Vagina (tissue), 2 donors: ENCODE measurements around the gene AHCYL2.
A peak's percentile ranks its signal among the peaks of the same experiment; 100 is the strongest.

Source experiments
- POLR2A ChIP-seq, 2 donors: fragments of 450-650 bp; IDR thresholded peaks; one replicate each; pipeline ENCODE4 v1.6.1; 2017; ENCODE audit warnings: antibody characterized with exemption in 2 of 2, mild to moderate bottlenecking in 2 of 2, moderate library complexity in 2 of 2
- TF ChIP-seq, protein P1 (sequence below), 3 experiments: fragments of 450-650 bp in 2 of 3; fragments of 200-600 bp in 1 of 3; sonication (generic) in 1 of 3; IDR thresholded peaks; one replicate each; pipeline ENCODE4 v1.5.1; 2017 to 2019; ENCODE audit warnings: antibody characterized with exemption in 3 of 3, mild to moderate bottlenecking in 2 of 3, moderate library complexity in 2 of 3

DNA sequence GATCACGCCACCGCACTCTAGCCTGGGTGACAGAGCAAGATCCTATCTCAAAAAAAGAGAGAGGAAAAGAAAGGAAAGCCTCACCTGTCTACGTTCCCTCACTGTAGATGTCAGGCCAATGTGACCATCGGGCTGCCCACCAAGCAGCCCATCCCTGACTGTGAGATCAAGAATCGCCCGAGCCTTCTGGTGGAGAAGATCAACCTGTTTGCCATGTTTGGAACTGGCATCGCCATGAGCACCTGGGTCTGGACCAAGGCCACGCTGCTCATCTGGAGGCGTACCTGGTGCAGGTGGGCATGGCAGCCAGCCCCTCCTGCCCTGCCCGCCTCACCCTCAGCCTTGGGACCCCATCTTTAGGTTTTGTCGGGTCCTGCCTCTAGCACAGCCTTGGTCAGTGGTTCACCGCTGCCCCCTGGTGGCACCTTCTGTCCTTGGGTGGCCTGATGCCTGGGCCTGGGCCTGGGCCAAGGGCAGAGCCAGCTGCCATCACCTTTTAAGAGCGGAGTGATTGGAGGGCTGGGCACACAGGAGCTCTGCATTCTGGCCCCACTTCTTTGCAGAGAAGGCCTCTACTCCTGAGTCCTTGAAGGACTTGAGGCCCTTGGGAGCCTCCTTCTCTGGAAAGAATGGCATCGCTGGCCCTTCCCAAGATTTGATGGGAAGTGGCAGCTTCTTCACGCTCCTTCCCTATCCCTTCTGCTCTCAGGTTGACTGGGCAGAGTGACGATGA is 14.4 kb upstream of the AHCYL2 start:
- TF ChIP-seq, protein P1, sequence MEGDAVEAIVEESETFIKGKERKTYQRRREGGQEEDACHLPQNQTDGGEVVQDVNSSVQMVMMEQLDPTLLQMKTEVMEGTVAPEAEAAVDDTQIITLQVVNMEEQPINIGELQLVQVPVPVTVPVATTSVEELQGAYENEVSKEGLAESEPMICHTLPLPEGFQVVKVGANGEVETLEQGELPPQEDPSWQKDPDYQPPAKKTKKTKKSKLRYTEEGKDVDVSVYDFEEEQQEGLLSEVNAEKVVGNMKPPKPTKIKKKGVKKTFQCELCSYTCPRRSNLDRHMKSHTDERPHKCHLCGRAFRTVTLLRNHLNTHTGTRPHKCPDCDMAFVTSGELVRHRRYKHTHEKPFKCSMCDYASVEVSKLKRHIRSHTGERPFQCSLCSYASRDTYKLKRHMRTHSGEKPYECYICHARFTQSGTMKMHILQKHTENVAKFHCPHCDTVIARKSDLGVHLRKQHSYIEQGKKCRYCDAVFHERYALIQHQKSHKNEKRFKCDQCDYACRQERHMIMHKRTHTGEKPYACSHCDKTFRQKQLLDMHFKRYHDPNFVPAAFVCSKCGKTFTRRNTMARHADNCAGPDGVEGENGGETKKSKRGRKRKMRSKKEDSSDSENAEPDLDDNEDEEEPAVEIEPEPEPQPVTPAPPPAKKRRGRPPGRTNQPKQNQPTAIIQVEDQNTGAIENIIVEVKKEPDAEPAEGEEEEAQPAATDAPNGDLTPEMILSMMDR (IDR thresholded peaks at IDR 0.05): peak; percentile 77 to 80 (median 78)
- no peak for TF ChIP-seq POLR2A (IDR thresholded peaks at IDR 0.05)
